Measurements from ENCODE around the gene TGFBI.
"Not testable (repeated sequence)": the region's sequence is repeated elsewhere in the genome, so short reads cannot be mapped to it uniquely, and the experiment has no call there.

DNA sequence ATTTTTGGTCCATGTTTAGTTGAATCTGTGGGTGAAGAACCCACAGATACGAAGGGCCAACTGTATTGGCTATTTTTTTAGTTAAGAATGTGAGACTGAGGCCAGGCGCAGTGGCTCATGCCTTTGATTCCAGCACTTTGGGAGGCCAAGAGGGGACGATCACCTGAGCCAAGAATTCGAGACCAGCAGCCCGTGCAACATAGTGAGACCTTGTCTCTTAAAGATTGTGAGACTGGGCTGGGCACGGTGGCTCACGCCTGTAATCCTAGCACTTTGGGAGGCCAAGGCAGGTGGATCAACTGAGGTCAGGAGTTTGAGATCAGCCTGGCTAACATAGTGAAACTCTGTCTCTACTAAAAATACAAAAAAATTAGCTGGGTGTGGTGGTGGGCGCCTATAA lies 16.2 kb downstream of the TGFBI start:
- TF ChIP-seq, protein P1, sequence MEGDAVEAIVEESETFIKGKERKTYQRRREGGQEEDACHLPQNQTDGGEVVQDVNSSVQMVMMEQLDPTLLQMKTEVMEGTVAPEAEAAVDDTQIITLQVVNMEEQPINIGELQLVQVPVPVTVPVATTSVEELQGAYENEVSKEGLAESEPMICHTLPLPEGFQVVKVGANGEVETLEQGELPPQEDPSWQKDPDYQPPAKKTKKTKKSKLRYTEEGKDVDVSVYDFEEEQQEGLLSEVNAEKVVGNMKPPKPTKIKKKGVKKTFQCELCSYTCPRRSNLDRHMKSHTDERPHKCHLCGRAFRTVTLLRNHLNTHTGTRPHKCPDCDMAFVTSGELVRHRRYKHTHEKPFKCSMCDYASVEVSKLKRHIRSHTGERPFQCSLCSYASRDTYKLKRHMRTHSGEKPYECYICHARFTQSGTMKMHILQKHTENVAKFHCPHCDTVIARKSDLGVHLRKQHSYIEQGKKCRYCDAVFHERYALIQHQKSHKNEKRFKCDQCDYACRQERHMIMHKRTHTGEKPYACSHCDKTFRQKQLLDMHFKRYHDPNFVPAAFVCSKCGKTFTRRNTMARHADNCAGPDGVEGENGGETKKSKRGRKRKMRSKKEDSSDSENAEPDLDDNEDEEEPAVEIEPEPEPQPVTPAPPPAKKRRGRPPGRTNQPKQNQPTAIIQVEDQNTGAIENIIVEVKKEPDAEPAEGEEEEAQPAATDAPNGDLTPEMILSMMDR (IDR thresholded peaks at IDR 0.05; ENCODE audit: insufficient read depth, low read length, poor library complexity, severe bottlenecking) = not testable (repeated sequence)
- not testable (repeated sequence) for TF ChIP-seq EZH2phosphoT487 (conservative IDR thresholded peaks at IDR 0.05; ENCODE audit: low read length)

All from SU-DHL-6 (cell line).